DMS53 (cell line): ENCODE data around the gene TMEM63C.
"Not testable (repeated sequence)": the region's sequence is repeated elsewhere in the genome, so short reads cannot be mapped to it uniquely, and the experiment has no call there.

Experiments
- DNase-seq: peaks from one replicate; lab custom pipeline; 2025; lab: John Stamatoyannopoulos, UW

TMEM63C gene

GRCh38 chr14:77157740-77158139 lies 23.9 kb upstream of the TMEM63C start:
- DNase-seq = no peak

- peak; percentile 94 for DNase-seq
Observed at GRCh38 chr14:77158175-77158881, 23.3 kb upstream of the TMEM63C start.

- no peak for DNase-seq
Observed at GRCh38 chr14:77158882-77159255, 22.7 kb upstream of the TMEM63C start.

- DNase-seq = no peak
Observed at GRCh38 chr14:77161011-77161410, 20.6 kb upstream of the TMEM63C start.

- DNase-seq = peak; percentile 28
Observed at GRCh38 chr14:77170045-77170444, 11.6 kb upstream of the TMEM63C start.

GRCh38 chr14:77172916-77173315 lies 8.7 kb upstream of the TMEM63C start:
- DNase-seq = no peak

GRCh38 chr14:77173911-77174617 lies 7.5 kb upstream of the TMEM63C start:
- not testable (repeated sequence) for DNase-seq

- DNase-seq = no peak
Observed at GRCh38 chr14:77175843-77176242, 5.8 kb upstream of the TMEM63C start.

- peak; percentile 32 for DNase-seq
Observed at GRCh38 chr14:77177702-77178101, 3.9 kb upstream of the TMEM63C start.

GRCh38 chr14:77178656-77179055 lies 2.9 kb upstream of the TMEM63C start:
- no peak for DNase-seq

- DNase-seq = no peak
Observed at GRCh38 chr14:77180726-77181602, 634 bp upstream of the TMEM63C start.

GRCh38 chr14:77183896-77184295 lies 2.3 kb downstream of the TMEM63C start:
- DNase-seq = peak; percentile 38

- DNase-seq = peak; percentile 68
Observed at GRCh38 chr14:77184396-77185092, 2.9 kb downstream of the TMEM63C start.

- peak; percentile 56 for DNase-seq
Observed at GRCh38 chr14:77185093-77185465, 3.5 kb downstream of the TMEM63C start.

GRCh38 chr14:77186911-77187648 lies 5.5 kb downstream of the TMEM63C start:
- DNase-seq = peak; percentile 92

- peak; percentile 63 for DNase-seq
Observed at GRCh38 chr14:77187649-77188012, 6.0 kb downstream of the TMEM63C start.

- DNase-seq = peak; percentile 26
Observed at GRCh38 chr14:77189479-77189878, 7.9 kb downstream of the TMEM63C start.

- DNase-seq = peak; percentile 8
Observed at GRCh38 chr14:77190977-77191376, 9.4 kb downstream of the TMEM63C start.

GRCh38 chr14:77194706-77195105 lies 13.1 kb downstream of the TMEM63C start:
- DNase-seq = no peak

GRCh38 chr14:77195766-77196165 lies 14.2 kb downstream of the TMEM63C start:
- no peak for DNase-seq

- no peak for DNase-seq
Observed at GRCh38 chr14:77197988-77198387, 16.4 kb downstream of the TMEM63C start.
